GM23338 (cell line): ENCODE data around the gene FAN1. TPM values are rescaled to one million over a fixed set of nuclear protein-coding genes. Genes with fewer than 3 reads are reported as not detected.

ENCODE experiments used
- ATAC-seq: fragments of 200-7000 bp; cut with Tn5 transposase; 3 replicates; pipeline ENCODE4 v1.9.1; 2020
- DNase-seq: peaks from one replicate; pipeline ENCODE4 v3.0.0-alpha.2; 2015; ENCODE audit warnings: low spot score
- H2AFZ ChIP-seq: fragments of 200-600 bp; sonication (generic); 2 replicates; pipeline ENCODE4 v1.8.0; 2016; ENCODE audit warnings: antibody characterized with exemption, mild to moderate bottlenecking, moderate library complexity
- H3F3A ChIP-seq: fragments of 200-600 bp; sonication (generic); replicated peaks from 2 replicates; pipeline ENCODE4 v1.8.0; 2017; ENCODE audit warnings: antibody characterized with exemption, mixed run types, low read depth
- H3K27ac ChIP-seq: fragments of 200-600 bp; sonication (generic); 2 replicates; pipeline ENCODE4 v1.6.1; 2016; ENCODE audit warnings: low read depth
- H3K27me3 ChIP-seq: fragments of 200-600 bp; sonication (generic); 2 replicates; pipeline ENCODE4 v1.8.0; 2016; ENCODE audit warnings: mild to moderate bottlenecking, mixed run types, moderate library complexity; ENCODE audit not compliant: insufficient read depth
- H3K36me3 ChIP-seq: fragments of 200-600 bp; sonication (generic); 2 replicates; pipeline ENCODE4 v1.8.0; 2016; ENCODE audit warnings: mild to moderate bottlenecking; ENCODE audit not compliant: insufficient read depth
- H3K4me1 ChIP-seq: fragments of 200-600 bp; sonication (generic); 2 replicates; pipeline ENCODE4 v1.8.0; 2016; ENCODE audit warnings: mild to moderate bottlenecking, moderate library complexity; ENCODE audit not compliant: insufficient read depth
- H3K4me2 ChIP-seq: fragments of 200-600 bp; sonication (generic); 2 replicates; pipeline ENCODE4 v1.7.1; 2017; ENCODE audit warnings: mixed run types
- H3K4me3 ChIP-seq: fragments of 200-600 bp; sonication (generic); 2 replicates; pipeline ENCODE4 v1.6.1; 2016; ENCODE audit warnings: mixed run types
- H3K79me2 ChIP-seq: fragments of 200-600 bp; sonication (generic); replicated peaks from 2 replicates; pipeline ENCODE4 v1.8.0; 2017; ENCODE audit warnings: mild to moderate bottlenecking; ENCODE audit not compliant: insufficient read depth
- H3K9me2 ChIP-seq: fragments of 200-600 bp; sonication (generic); 2 replicates; pipeline ENCODE4 v1.8.0; 2017; ENCODE audit not compliant: insufficient read depth
- H4K20me1 ChIP-seq: fragments of 200-600 bp; sonication (generic); replicated peaks from 2 replicates; pipeline ENCODE4 v1.8.0; 2017; ENCODE audit warnings: mild to moderate bottlenecking; ENCODE audit not compliant: insufficient read depth
- H3K27ac Mint-ChIP-seq: 2 replicates; pipeline ENCODE4 v1.8.0; 2020; ENCODE audit warnings: inconsistent platforms, mild to moderate bottlenecking, moderate library complexity, mixed read lengths
- H3K27me3 Mint-ChIP-seq: 3 replicates; pipeline ENCODE4 v1.8.0; 2022; ENCODE audit warnings: low read depth, mild to moderate bottlenecking, moderate library complexity, mixed read lengths, inconsistent platforms; ENCODE audit not compliant: insufficient read depth, poor library complexity
- H3K36me3 Mint-ChIP-seq: 3 replicates; pipeline ENCODE4 v1.8.0; 2021; ENCODE audit warnings: low read depth, mild to moderate bottlenecking, inconsistent platforms, moderate library complexity, mixed read lengths
- H3K4me1 Mint-ChIP-seq: 3 replicates; pipeline ENCODE4 v1.8.0; 2020; ENCODE audit warnings: mild to moderate bottlenecking, inconsistent platforms, mixed read lengths
- H3K4me3 Mint-ChIP-seq: 3 replicates; pipeline ENCODE4 v1.8.0; 2021; ENCODE audit warnings: moderate library complexity, mild to moderate bottlenecking, inconsistent platforms, mixed read lengths
- H3K9me3 Mint-ChIP-seq: 3 replicates; pipeline ENCODE4 v1.8.0; 2020; ENCODE audit warnings: moderate library complexity, mild to moderate bottlenecking, inconsistent platforms, mixed read lengths
- CREB1 ChIP-seq: fragments of 250-450 bp; sonication (Bioruptor Pico); IDR thresholded peaks from 2 replicates; pipeline ENCODE4 v1.5.0; 2020; ENCODE audit warnings: low read depth, mild to moderate bottlenecking, moderate library complexity
- EZH2 ChIP-seq: fragments of 200-600 bp; sonication (generic); IDR thresholded peaks from one replicate; pipeline ENCODE4 v1.8.0; 2017; ENCODE audit warnings: antibody characterized with exemption, mild to moderate bottlenecking, low read depth; ENCODE audit not compliant: unreplicated experiment
- EZH2phosphoT487 ChIP-seq: fragments of 200-600 bp; sonication (generic); IDR thresholded peaks from one replicate; pipeline ENCODE4 v1.8.1; 2018; ENCODE audit warnings: antibody characterized with exemption; ENCODE audit not compliant: unreplicated experiment
- JUNB ChIP-seq: IDR thresholded peaks from one replicate; pipeline ENCODE4 v1.6.1; 2016; ENCODE audit warnings: antibody characterized with exemption; ENCODE audit not compliant: unreplicated experiment
- NANOG ChIP-seq: IDR thresholded peaks from 2 replicates; pipeline ENCODE4 v1.6.1; 2016; ENCODE audit warnings: antibody characterized with exemption, borderline replicate concordance
- POLR2AphosphoS5 ChIP-seq: IDR thresholded peaks from 2 replicates; pipeline ENCODE4 v1.6.1; 2016; ENCODE audit warnings: antibody characterized with exemption, low read depth
- REST ChIP-seq: IDR thresholded peaks from one replicate; pipeline ENCODE4 v1.6.1; 2018; ENCODE audit warnings: antibody characterized with exemption; ENCODE audit not compliant: unreplicated experiment
- STAT1 ChIP-seq: IDR thresholded peaks from one replicate; pipeline ENCODE4 v1.6.1; 2016; ENCODE audit warnings: antibody characterized with exemption; ENCODE audit not compliant: unreplicated experiment
- ZNF114 ChIP-seq: fragments of 250-450 bp; sonication (Bioruptor Pico); IDR thresholded peaks from 2 replicates; pipeline ENCODE4 v1.5.0; 2020; ENCODE audit warnings: mild to moderate bottlenecking, moderate library complexity
- ZNF331 ChIP-seq: fragments of 250-450 bp; sonication (Bioruptor Pico); IDR thresholded peaks from 2 replicates; pipeline ENCODE4 v1.5.0; 2020; ENCODE audit warnings: low read depth, mild to moderate bottlenecking, moderate library complexity
- polyA plus RNA-seq: library from polyadenylated mRNA; unstranded; fragments of >200 nt; fragmentation: Nextera tagmentation; extraction: Ambion mirVana; gene quantifications from 2 replicates; pipeline ENCODE4 v1.2.1, GENCODE V29; 2016
- total RNA-seq: library from RNA; depleted of rRNA; stranded (reverse); fragments of >200 nt; shearing (Covaris generic); gene quantifications from 2 replicates; pipeline ENCODE4 v1.2.3, GENCODE V29; 2014
- TF ChIP-seq, protein P1 (sequence below): IDR thresholded peaks from 2 replicates; pipeline ENCODE4 v1.6.1; 2016; ENCODE audit warnings: antibody characterized with exemption
- TF ChIP-seq, protein P2 (sequence below): fragments of 250-450 bp; sonication (Bioruptor Pico); IDR thresholded peaks from 2 replicates; pipeline ENCODE4 v1.5.0; 2020; ENCODE audit warnings: mild to moderate bottlenecking, moderate library complexity
- TF ChIP-seq, protein P3 (sequence below), 2 experiments: fragments of 200-600 bp in 1 of 2; sonication (generic) in 1 of 2; conservative IDR thresholded peaks; 2 replicates each; pipeline versions ENCODE4 v1.5.1 to v1.6.1; 2016 to 2017; ENCODE audit warnings: antibody characterized with exemption in 2 of 2, low read depth in 2 of 2, mild to moderate bottlenecking in 2 of 2, moderate library complexity in 1 of 2

The FAN1 gene
- total and polyA plus RNA-seq, 2 experiments from 2014 or later, result 9.1 to 29.2 TPM

DNA sequence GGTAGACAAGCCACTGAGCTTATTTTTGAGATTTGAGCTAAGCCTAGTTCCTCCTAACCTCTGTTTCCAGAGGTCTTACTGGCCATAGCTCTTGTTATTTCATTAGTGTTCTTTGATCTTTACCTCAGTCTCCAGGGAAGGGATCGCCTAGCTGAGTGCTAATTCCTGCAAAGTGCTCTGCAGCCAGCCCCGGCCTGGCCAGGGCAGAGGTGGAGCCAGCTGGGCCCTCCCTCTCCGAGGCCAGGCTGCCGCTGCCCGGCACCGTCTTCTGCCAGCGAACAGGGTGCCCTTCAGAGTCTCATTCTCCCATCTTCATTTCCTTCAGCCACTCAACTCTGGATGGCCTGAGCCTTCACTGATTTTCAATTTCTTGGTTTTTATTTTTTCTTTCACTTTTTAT, 19.7 kb downstream of the FAN1 start:
- Mint-ChIP-seq H3K4me3 (peak overlapping the region; percentile 12; the same call in 1 of the 3 replicates), H3K27me3 (peaks cover 10% of the 10 kb centered on the region), H3K4me1 (peaks cover 36% of the 10 kb centered on the region), H3K9me3 (no peaks in the 10 kb centered on the region; the same call in 2 of the 3 replicates), H3K36me3 (peaks cover 78% of the 10 kb centered on the region), H3K27ac (peak overlapping the region; percentile 99)
- H4K20me1 ChIP-seq, result no peaks in the 10 kb centered on the region
- H3F3A ChIP-seq, result no peaks in the 10 kb centered on the region
- peak overlapping the region; percentile 15 for H3K4me2 ChIP-seq
- no peak overlapping the region for H3K4me3 ChIP-seq
- H2AFZ ChIP-seq, result no peak overlapping the region
- no peak for TF ChIP-seq ZNF114 (CRISPR knock-in tag)
- no peak for TF ChIP-seq CREB1 (CRISPR knock-in tag)
- TF ChIP-seq EZH2, result no peak
- TF ChIP-seq REST, result no peak
- no peak for TF ChIP-seq POLR2AphosphoS5
- no peak for TF ChIP-seq NANOG
- TF ChIP-seq, protein P1, sequence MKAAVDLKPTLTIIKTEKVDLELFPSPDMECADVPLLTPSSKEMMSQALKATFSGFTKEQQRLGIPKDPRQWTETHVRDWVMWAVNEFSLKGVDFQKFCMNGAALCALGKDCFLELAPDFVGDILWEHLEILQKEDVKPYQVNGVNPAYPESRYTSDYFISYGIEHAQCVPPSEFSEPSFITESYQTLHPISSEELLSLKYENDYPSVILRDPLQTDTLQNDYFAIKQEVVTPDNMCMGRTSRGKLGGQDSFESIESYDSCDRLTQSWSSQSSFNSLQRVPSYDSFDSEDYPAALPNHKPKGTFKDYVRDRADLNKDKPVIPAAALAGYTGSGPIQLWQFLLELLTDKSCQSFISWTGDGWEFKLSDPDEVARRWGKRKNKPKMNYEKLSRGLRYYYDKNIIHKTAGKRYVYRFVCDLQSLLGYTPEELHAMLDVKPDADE, result no peak
- TF ChIP-seq JUNB, result no peak
- TF ChIP-seq, protein P2, sequence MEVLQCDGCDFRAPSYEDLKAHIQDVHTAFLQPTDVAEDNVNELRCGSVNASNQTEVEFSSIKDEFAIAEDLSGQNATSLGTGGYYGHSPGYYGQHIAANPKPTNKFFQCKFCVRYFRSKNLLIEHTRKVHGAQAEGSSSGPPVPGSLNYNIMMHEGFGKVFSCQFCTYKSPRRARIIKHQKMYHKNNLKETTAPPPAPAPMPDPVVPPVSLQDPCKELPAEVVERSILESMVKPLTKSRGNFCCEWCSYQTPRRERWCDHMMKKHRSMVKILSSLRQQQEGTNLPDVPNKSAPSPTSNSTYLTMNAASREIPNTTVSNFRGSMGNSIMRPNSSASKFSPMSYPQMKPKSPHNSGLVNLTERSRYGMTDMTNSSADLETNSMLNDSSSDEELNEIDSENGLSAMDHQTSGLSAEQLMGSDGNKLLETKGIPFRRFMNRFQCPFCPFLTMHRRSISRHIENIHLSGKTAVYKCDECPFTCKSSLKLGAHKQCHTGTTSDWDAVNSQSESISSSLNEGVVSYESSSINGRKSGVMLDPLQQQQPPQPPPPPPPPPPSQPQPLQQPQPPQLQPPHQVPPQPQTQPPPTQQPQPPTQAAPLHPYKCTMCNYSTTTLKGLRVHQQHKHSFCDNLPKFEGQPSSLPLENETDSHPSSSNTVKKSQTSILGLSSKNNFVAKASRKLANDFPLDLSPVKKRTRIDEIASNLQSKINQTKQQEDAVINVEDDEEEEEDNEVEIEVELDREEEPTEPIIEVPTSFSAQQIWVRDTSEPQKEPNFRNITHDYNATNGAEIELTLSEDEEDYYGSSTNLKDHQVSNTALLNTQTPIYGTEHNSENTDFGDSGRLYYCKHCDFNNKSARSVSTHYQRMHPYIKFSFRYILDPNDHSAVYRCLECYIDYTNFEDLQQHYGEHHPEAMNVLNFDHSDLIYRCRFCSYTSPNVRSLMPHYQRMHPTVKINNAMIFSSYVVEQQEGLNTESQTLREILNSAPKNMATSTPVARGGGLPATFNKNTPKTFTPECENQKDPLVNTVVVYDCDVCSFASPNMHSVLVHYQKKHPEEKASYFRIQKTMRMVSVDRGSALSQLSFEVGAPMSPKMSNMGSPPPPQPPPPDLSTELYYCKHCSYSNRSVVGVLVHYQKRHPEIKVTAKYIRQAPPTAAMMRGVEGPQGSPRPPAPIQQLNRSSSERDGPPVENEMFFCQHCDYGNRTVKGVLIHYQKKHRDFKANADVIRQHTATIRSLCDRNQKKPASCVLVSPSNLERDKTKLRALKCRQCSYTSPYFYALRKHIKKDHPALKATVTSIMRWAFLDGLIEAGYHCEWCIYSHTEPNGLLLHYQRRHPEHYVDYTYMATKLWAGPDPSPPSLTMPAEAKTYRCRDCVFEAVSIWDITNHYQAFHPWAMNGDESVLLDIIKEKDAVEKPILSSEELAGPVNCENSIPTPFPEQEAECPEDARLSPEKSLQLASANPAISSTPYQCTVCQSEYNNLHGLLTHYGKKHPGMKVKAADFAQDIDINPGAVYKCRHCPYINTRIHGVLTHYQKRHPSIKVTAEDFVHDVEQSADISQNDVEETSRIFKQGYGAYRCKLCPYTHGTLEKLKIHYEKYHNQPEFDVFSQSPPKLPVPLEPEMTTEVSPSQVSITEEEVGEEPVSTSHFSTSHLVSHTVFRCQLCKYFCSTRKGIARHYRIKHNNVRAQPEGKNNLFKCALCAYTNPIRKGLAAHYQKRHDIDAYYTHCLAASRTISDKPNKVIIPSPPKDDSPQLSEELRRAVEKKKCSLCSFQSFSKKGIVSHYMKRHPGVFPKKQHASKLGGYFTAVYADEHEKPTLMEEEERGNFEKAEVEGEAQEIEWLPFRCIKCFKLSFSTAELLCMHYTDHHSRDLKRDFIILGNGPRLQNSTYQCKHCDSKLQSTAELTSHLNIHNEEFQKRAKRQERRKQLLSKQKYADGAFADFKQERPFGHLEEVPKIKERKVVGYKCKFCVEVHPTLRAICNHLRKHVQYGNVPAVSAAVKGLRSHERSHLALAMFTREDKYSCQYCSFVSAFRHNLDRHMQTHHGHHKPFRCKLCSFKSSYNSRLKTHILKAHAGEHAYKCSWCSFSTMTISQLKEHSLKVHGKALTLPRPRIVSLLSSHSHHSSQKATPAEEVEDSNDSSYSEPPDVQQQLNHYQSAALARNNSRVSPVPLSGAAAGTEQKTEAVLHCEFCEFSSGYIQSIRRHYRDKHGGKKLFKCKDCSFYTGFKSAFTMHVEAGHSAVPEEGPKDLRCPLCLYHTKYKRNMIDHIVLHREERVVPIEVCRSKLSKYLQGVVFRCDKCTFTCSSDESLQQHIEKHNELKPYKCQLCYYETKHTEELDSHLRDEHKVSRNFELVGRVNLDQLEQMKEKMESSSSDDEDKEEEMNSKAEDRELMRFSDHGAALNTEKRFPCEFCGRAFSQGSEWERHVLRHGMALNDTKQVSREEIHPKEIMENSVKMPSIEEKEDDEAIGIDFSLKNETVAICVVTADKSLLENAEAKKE (CRISPR knock-in tag), result no peak
- TF ChIP-seq ZNF331, result no peak
- no peak for TF ChIP-seq EZH2phosphoT487
- no peak for TF ChIP-seq STAT1
- TF ChIP-seq, protein P3, sequence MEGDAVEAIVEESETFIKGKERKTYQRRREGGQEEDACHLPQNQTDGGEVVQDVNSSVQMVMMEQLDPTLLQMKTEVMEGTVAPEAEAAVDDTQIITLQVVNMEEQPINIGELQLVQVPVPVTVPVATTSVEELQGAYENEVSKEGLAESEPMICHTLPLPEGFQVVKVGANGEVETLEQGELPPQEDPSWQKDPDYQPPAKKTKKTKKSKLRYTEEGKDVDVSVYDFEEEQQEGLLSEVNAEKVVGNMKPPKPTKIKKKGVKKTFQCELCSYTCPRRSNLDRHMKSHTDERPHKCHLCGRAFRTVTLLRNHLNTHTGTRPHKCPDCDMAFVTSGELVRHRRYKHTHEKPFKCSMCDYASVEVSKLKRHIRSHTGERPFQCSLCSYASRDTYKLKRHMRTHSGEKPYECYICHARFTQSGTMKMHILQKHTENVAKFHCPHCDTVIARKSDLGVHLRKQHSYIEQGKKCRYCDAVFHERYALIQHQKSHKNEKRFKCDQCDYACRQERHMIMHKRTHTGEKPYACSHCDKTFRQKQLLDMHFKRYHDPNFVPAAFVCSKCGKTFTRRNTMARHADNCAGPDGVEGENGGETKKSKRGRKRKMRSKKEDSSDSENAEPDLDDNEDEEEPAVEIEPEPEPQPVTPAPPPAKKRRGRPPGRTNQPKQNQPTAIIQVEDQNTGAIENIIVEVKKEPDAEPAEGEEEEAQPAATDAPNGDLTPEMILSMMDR (conservative IDR thresholded peaks at IDR 0.05; ENCODE audit: low read depth in 2 of 2), result no peak
- H3K4me1 ChIP-seq, result peaks cover 20% of the 10 kb centered on the region
- no peaks in the 10 kb centered on the region for H3K27me3 ChIP-seq
- DNase-seq (no peak), ATAC-seq (peak; percentile 19)
- H3K27ac ChIP-seq, result peak overlapping the region; percentile 90
- peaks cover 18% of the 10 kb centered on the region; the same call in 1 of the 2 replicates for H3K36me3 ChIP-seq
- H3K79me2 ChIP-seq, result no peaks in the 10 kb centered on the region; the same call in 1 of the 2 replicates
- no peaks in the 10 kb centered on the region for H3K9me2 ChIP-seq
